Brain pericyte (primary cell): ENCODE data around the gene HOXD10.

Experiments
- DNase-seq: peaks from one replicate; pipeline ENCODE4 v3.0.0-alpha.2; 2012; ENCODE audit warnings: low read depth, low spot score

Gene HOXD10

DNA sequence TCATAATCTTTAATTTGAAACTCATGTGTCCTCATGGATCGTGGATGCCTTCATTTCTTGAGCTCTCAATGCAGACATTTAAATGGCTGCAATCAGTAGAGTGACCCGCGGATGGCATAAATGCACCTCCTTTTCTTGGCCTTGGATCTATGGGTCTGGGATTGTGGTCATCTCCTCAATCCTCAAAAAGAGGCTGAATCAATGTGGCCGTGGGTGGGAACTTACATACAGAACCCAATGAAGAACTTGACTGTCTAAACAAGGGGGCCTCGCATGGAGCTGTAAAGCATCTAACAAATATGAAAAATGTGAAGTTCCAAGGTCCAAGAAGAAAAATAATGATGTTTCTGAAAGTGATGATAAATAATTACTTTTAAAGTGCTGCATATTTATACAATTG, 21.2 kb upstream of the HOXD10 start:
- no peak for DNase-seq

- no peak for DNase-seq
These were observed 20.2 kb upstream of the HOXD10 start for GRCh38 chr2:176096243-176096985.

DNA sequence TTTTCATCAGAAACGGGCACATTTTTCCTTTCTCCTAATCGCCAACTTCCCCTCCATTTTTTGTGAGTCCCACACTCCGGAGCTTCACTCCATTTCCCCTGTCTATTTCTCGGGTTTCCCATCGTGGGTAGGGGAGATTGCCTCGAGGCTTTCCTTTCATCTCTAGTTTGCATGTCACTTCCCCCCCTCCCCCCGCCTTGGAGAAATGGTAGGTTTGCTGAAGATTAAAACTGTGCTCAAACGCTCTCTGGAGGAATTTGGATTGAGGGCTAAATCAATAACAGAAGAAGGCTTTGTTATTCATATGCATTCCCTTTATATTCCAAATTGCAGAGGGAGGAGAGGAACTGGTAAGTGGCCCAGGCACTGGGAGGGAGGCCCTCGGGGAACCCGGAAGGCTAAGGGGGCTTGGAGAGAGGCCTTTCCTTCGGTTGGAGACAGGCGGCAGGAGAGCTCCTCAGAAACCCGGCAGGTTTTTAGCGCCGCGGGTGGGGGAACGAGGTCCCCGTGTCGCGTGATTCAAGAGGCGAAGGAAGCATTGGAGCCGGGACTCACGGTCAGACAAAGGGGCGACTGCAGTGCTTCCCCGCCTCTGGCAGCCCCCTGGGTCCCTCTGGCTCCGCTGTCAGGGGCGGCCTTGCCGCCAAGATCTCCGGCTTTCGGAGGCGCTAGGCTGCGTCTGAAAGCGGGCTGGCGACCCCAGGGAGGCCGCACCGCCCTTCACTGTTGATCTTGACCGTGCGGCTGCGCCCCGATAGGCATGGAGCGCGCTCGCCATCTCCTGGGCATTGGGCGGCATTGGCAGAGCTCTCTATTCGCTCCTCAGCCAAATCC, 19.4 kb upstream of the HOXD10 start:
- peak; percentile 20 for DNase-seq

DNA sequence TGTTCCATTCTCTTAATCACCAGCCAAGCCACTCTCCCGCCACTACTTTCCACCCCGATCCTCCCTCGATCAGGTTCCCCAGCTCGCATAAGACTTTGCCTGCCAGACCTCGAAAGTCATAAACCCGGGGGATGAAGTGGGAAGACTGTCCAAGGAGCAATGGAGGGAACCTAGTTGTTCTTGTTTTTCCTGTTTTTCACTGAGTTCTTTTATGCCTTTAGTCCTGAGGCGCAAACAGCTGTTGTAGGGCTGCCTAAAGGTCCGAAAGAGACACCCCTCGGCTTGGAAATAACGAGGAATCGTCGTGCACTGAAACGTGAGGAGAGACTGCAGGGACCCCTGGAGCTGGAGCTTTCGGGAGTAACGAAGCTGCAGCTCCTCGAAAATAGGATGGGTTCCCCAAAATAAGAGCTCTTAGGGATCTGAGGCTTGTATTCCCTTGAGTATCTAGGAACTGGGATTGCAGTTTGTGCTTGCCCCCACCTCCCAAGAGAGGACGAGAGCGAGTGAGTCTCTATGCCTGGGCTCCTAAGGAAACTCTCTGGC, 18.7 kb upstream of the HOXD10 start:
- no peak for DNase-seq

- DNase-seq = no peak
These were observed 18.0 kb upstream of the HOXD10 start for GRCh38 chr2:176098366-176099158.

DNA sequence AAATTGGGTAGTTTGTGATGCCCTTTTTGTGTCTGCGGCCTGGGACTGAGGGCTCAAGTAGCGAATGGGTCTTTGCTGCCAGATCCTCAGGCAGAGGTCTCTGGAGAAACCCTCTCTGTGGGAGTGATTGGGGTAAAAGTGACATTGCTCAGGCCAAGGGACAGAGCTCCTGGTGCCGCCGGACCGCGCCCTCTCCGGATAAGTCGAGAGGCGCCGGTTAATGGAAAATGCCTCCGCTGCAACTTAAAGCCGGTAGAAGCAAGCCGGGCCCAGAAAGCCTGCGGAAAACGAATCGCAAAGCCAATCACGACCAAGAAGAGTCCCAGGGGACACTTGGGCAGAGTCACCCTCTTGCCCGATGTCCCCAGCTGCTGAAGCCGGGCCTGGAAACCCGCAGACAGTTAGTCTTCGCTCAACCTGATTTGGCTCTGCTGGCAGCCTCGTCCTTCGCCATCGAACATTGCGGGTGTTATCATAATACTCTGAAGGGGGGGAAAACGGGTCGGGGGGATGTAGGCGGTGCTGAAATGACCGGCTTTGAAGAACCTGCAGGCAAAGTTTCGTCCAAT, 17.3 kb upstream of the HOXD10 start:
- no peak for DNase-seq

GRCh38 chr2:176099728-176100546, 16.6 kb upstream of the HOXD10 start, which contains the start of gene HOXD12:
Gene HOXD12 (plus strand): TSS chr2:176099795. CDS start chr2:176099802, 7 bp downstream.
- DNase-seq = no peak

DNA sequence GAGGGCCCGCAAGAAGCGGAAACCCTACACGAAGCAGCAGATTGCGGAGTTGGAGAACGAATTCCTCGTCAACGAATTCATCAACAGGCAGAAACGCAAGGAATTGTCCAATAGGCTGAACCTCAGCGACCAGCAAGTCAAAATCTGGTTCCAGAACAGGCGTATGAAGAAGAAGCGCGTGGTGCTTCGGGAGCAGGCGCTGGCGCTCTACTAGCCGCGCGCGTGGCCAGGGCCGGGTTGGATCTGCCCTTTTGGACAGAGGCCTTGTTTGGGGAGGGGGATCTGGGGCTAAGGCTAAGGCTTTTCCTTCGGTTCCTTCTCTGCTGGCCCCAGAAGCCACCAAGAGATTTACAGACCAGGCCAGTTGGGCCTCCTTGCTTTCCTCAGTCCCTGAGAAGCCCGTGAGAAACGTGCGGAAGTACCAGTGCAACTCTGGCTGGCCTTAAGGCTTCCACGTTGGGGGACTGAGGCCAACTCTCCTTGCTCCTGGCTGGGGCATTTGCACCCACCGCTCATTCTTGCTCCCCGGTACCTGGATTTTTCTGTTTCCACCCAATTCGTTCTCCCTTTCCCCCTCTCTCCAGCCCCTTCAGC, 15.9 kb upstream of the HOXD10 start:
- no peak for DNase-seq

- no peak for DNase-seq
These were observed 15.3 kb upstream of the HOXD10 start for GRCh38 chr2:176101216-176101830.

DNA sequence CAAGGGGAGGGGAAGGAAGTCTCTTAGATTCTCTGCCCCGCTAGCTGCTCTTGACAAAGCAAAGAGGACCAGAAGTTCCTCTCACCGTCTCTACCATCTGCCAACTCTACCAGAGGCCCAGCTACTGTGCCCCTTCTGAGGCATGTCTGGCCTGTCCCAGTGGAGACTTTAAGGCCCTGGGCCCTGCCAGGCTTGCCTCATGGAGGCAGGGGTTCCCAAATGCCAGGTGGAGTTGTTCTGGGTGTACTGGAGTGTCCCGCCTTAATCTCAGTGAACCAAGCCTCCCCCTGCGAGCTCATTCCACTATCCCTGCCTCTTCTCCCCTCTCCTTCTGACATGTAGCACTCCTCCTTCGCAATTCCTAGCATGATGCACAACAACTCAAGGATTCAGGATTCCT, 14.7 kb upstream of the HOXD10 start:
- no peak for DNase-seq

- DNase-seq = no peak
These were observed 14.2 kb upstream of the HOXD10 start for GRCh38 chr2:176102309-176102866.

DNA sequence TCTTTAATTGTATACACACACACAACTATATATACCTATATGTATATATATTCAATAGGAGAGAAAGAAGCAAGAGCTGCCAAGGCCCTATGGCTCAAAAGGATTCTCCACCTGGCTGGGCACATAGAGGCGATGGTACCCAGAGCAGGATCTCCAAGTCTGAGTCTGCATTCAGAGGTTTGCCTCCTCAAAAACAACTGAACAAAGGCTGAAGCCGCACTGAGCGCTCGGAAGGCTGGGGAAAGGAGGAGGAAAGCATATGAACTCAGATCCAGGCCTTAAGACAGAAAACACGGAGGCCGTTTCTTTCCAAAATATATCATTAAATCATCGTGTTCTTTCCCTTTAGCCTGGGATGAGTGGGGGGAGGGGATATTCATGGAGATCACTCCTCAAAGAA, 13.4 kb upstream of the HOXD10 start:
- no peak for DNase-seq

- DNase-seq = no peak
These were observed 12.7 kb upstream of the HOXD10 start for GRCh38 chr2:176103742-176104315.

- DNase-seq = no peak
These were observed 12.1 kb upstream of the HOXD10 start for GRCh38 chr2:176104316-176105077.

- no peak for DNase-seq
These were observed 11.4 kb upstream of the HOXD10 start for GRCh38 chr2:176105078-176105729.

DNA sequence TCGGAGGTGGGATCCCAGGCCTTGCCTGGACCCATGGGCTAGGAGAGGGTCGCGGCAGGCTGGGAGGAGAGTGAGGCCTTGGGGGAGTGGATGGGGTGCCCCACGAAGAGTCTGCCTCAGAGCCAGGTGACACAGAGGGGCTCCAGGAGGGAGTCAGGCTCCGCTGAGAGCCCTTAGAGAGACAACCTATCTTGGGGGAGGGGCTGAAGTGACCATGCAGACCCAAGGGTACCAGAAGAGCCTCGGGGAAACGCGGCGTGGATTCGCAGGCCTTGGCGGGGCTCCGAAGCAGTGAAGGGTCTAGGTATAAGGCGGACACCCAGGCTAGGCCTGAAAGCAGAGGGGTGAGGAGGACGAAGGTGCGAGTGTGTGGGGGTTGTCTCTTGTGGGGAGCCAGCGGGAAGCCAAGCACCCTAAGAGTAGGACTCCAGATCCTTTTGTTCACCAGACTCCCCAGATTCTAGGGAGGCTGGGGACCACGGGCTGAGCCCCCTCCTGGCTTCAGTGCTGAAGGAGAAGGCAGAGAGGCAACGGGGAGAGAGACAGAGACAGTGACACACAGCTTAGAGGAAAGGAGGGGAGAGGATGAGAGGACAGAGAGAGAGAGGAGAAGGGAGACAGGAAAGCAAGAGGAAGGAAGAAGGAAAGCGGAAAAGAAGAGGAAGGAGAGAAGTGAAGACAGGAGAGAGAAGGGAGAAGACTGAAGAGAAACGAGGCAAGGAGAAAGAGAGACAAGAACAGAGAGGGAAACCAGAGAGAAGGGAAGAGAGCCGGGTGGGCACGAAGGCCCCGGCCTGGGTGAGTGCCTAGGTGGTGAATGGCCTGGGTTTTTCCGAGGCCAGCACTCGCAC, 10.6 kb upstream of the HOXD10 start:
- no peak for DNase-seq
